NCI-H510A (cell line): Measurements from ENCODE around the gene HAP1.

Source experiments
- DNase-seq: peaks from one replicate; lab custom pipeline; 2025; lab: John Stamatoyannopoulos, UW

The HAP1 gene

GRCh38 chr17:41762841-41763240 lies 28.4 kb upstream of the HAP1 start:
- DNase-seq, result no peak

GRCh38 chr17:41762391-41762790 lies 27.9 kb upstream of the HAP1 start:
- DNase-seq, result no peak

- no peak for DNase-seq
Observed at GRCh38 chr17:41760878-41761277, 26.4 kb upstream of the HAP1 start.

- no peak for DNase-seq
Observed at GRCh38 chr17:41758601-41759000, 24.2 kb upstream of the HAP1 start.

GRCh38 chr17:41754066-41754465 lies 19.6 kb upstream of the HAP1 start:
- no peak for DNase-seq

- no peak for DNase-seq
Observed at GRCh38 chr17:41751288-41751687, 16.8 kb upstream of the HAP1 start.

GRCh38 chr17:41750862-41751261 lies 16.4 kb upstream of the HAP1 start:
- no peak for DNase-seq

- no peak for DNase-seq
Observed at GRCh38 chr17:41748275-41748674, 13.8 kb upstream of the HAP1 start.

GRCh38 chr17:41741709-41742108 lies 7.3 kb upstream of the HAP1 start:
- DNase-seq, result no peak

GRCh38 chr17:41740506-41740905 lies 6.1 kb upstream of the HAP1 start:
- no peak for DNase-seq

- no peak for DNase-seq
Observed at GRCh38 chr17:41739661-41740352, 5.4 kb upstream of the HAP1 start.

GRCh38 chr17:41738801-41739112 lies 4.3 kb upstream of the HAP1 start:
- no peak for DNase-seq

GRCh38 chr17:41738077-41738800 lies 3.8 kb upstream of the HAP1 start:
- peak; percentile 80 for DNase-seq

- DNase-seq, result no peak
Observed at GRCh38 chr17:41737680-41738023, 3.2 kb upstream of the HAP1 start.

GRCh38 chr17:41736983-41737679 lies 2.7 kb upstream of the HAP1 start:
- DNase-seq, result no peak

GRCh38 chr17:41735744-41736143 lies 1.3 kb upstream of the HAP1 start:
- DNase-seq, result no peak

GRCh38 chr17:41734949-41735313 lies 488 bp upstream of the HAP1 start:
- DNase-seq, result no peak

- no peak for DNase-seq
Observed at GRCh38 chr17:41733348-41734138, 900 bp downstream of the HAP1 start.

GRCh38 chr17:41731836-41732235 lies 2.6 kb downstream of the HAP1 start:
- no peak for DNase-seq

- no peak for DNase-seq
Observed at GRCh38 chr17:41730479-41730878, 4.0 kb downstream of the HAP1 start.

- no peak for DNase-seq
Observed at GRCh38 chr17:41728056-41728455, 6.4 kb downstream of the HAP1 start.

GRCh38 chr17:41725134-41725533 lies 9.3 kb downstream of the HAP1 start:
- no peak for DNase-seq
